LHCN-M2 (cell line): ENCODE measurements around the gene ZNF263. TPM values are rescaled to one million over a fixed set of nuclear protein-coding genes. Genes with fewer than 3 reads are reported as not detected.

Experiments
- DNase-seq: peaks from one replicate; pipeline ENCODE4 v3.0.0-alpha.2; 2012; ENCODE audit warnings: low read depth
- total RNA-seq: library from RNA; depleted of rRNA; stranded (reverse); fragments of >200 nt; gene quantifications from 2 replicates; pipeline ENCODE4 v1.2.3, GENCODE V29; 2014; rRNA removed

ZNF263 gene
- total RNA-seq, 1 experiment from 2014 or later: 35.5 TPM

DNA sequence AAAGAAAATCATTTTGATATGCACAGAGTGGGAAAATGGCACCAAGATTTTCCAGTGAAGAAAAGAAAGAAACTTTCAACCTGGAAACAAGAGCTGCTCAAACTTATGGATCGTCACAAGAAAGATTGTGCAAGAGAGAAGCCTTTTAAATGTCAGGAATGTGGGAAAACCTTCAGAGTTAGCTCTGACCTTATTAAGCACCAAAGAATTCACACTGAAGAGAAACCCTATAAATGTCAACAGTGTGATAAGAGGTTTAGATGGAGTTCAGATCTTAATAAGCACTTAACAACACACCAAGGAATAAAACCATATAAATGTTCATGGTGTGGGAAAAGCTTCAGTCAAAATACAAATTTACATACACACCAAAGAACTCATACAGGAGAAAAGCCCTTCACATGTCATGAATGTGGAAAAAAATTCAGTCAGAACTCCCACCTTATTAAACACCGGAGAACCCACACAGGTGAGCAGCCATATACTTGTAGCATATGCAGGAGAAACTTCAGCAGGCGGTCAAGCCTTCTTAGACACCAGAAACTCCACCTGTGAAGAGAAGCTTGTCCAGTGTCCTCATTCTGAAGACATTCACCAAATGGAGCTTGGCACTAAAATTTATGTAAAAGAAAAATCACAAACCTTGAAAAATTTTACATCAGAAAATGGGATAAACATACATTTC is 34.2 kb downstream of the ZNF263 start:
- peak; percentile 18 for DNase-seq

DNA sequence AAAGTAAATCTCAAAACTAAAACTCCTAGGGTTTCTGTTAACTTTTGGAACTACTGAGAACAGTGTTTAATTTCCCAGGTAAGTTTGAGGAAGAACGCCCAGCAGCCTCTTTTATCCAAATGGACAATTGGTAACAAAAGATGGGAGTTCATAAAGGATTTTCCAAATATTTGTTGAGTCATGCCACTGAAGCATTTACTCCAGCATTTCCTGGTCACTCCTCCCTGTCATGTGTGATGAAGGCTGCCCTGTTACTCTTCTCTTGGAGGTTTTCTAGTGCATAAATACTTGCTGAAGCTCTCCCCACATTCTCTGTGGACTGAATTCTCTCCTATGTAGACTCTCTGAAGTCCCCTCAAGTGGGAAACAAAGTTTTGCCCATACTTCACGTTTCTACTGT is 38.5 kb downstream of the ZNF263 start:
- DNase-seq: no peak

DNA sequence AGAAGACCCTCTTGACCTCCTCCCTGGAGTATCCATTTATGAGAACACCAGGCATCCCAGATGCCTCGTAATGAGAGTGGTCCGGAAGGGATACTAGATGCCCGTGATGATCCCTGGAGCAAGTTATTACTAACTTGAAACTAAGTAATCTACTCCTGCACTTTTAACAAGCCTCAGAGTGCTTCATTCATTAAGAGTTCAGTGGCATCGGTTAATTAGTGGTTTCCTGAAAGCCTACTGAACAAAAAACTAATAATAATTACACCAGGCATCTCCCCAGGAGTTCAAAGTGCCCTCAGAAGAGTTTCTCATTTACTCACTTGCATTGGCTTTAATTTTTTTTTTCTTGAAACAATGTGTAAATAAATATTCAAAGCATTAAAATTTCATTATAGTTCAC is 44.2 kb downstream of the ZNF263 start:
- no peak for DNase-seq

DNA sequence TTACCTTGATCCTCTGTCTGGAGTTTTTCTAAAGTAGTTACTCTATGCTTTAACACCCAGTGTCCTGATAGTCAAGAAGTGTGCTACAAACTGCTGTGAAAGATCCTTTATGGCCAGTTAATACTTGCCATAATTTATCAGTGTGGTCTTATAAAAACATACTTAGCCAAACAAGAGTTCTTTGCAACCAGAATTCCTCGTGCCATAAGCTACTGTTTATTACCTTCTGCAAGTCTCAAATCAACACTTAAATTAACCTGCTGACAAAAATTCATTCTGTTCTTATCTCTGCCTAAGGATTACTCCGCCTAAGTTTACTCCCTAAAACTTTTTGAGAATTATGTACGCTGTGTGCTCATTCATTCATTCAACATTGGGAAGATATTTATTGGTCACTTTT is 44.8 kb downstream of the ZNF263 start:
- DNase-seq: no peak

DNA sequence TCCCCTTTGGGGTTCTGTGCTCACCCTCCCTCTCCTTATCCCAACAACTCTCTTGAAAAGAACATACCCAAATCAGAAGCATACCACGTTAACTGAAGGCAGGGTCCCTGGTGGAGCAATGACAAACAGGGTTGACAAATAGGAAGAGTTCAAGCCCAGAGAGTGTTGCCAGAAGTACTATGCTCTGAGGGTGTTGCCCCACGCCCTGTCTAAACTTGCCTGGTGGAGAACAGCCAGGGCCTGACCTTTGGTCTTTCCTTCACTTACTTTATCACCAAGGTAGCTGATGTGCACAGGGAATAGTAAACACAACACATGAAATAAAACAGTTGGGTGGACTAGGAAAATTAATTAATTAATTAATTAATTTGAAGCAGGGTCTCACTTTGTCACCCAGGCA is 45.4 kb downstream of the ZNF263 start:
- no peak for DNase-seq

Other genes with a start within 250 kb of the ZNF263 start
- gene BICDL2, start 246.5 kb upstream of the ZNF263 start, total RNA-seq: not detected in 2 replicates
- gene MMP25, start 236.9 kb upstream of the ZNF263 start, total RNA-seq: 0.06 and 0.11 TPM in 2 replicates
- gene IL32, start 217.9 kb upstream of the ZNF263 start, total RNA-seq: 9.6 and 12.3 TPM in 2 replicates
- gene ZSCAN10, start 184.2 kb upstream of the ZNF263 start, total RNA-seq: not detected in 2 replicates
- gene ZNF205, start 170.9 kb upstream of the ZNF263 start, total RNA-seq: 17.0 and 19.2 TPM in 2 replicates
- gene ZNF213, start 148.5 kb upstream of the ZNF263 start, total RNA-seq: 4.6 and 4.7 TPM in 2 replicates
- gene OR1F1, start 95.3 kb upstream of the ZNF263 start, total RNA-seq: not detected in 2 replicates
- 10.4 and 11.9 TPM in 2 replicates for gene ZNF200, start 48.3 kb upstream of the ZNF263 start, total RNA-seq
- gene MEFV, start 26.9 kb upstream of the ZNF263 start, total RNA-seq: 0.06 TPM in 1 of 2 replicates, not detected in the other
- 2.3 and 3.9 TPM in 2 replicates for gene TIGD7, start 21.9 kb downstream of the ZNF263 start, total RNA-seq
- 15.8 and 18.7 TPM in 2 replicates for gene ZNF75A, start 22.0 kb downstream of the ZNF263 start, total RNA-seq
- gene OR2C1, start 72.4 kb downstream of the ZNF263 start, total RNA-seq: 0.17 TPM in 1 of 2 replicates, not detected in the other
- gene ZSCAN32, start 117.5 kb downstream of the ZNF263 start, total RNA-seq: 9.4 and 14.5 TPM in 2 replicates
- gene ZNF174, start 117.7 kb downstream of the ZNF263 start, total RNA-seq: 10.7 and 13.4 TPM in 2 replicates
- 1.9 TPM in 2 replicates for gene ZNF597, start 160.0 kb downstream of the ZNF263 start, total RNA-seq
- gene NAA60, start 160.2 kb downstream of the ZNF263 start, total RNA-seq: 10.5 and 50.2 TPM in 2 replicates
- not detected in 2 replicates for gene C16orf90, start 212.0 kb downstream of the ZNF263 start, total RNA-seq
- 17.8 and 18.8 TPM in 2 replicates for gene CLUAP1, start 217.5 kb downstream of the ZNF263 start, total RNA-seq